Mesenchymal stem cell (in vitro differentiated cells and primary cell): Measurements from ENCODE around the gene TXNRD3.

ENCODE experiments used
- DNase-seq: peaks from one replicate; pipeline ENCODE4 v3.0.0-alpha.2; 2013
- H2AFZ ChIP-seq: one replicate; pipeline ENCODE4 v1.6.1; 2013; ENCODE audit warnings: low read depth, mild to moderate bottlenecking, control low read depth, inconsistent platforms, low read length, moderate library complexity
- H2AK5ac ChIP-seq: 2 replicates; pipeline ENCODE4 v1.6.1; 2013; ENCODE audit warnings: low read length, moderate library complexity, mild to moderate bottlenecking, inconsistent platforms; ENCODE audit not compliant: severe bottlenecking
- H2BK120ac ChIP-seq: one replicate; pipeline ENCODE4 v1.6.1; 2013; ENCODE audit warnings: low read depth, mild to moderate bottlenecking, inconsistent platforms, low read length, moderate library complexity
- H2BK12ac ChIP-seq, 2 experiments: one replicate each; pipeline ENCODE4 v1.6.1; 2013; ENCODE audit warnings: inconsistent platforms in 2 of 2, low read length in 2 of 2, mild to moderate bottlenecking in 2 of 2, moderate library complexity in 2 of 2, control low read depth in 1 of 2
- H2BK15ac ChIP-seq: one replicate; pipeline ENCODE4 v1.6.1; 2013; ENCODE audit warnings: mild to moderate bottlenecking, low read depth, inconsistent platforms; ENCODE audit not compliant: poor library complexity, severe bottlenecking
- H2BK5ac ChIP-seq: 2 replicates; pipeline ENCODE4 v1.6.1; 2013; ENCODE audit warnings: low read depth, mild to moderate bottlenecking, low read length, control low read depth, inconsistent platforms; ENCODE audit not compliant: poor library complexity, severe bottlenecking
- H3K14ac ChIP-seq, 2 experiments: one replicate each; pipeline ENCODE4 v1.6.1; 2013; ENCODE audit warnings: inconsistent platforms in 2 of 2, low read length in 2 of 2, control low read depth in 1 of 2, mild to moderate bottlenecking in 1 of 2, moderate library complexity in 1 of 2
- H3K18ac ChIP-seq, 2 experiments: one replicate each; pipeline ENCODE4 v1.6.1; 2013; ENCODE audit warnings: inconsistent platforms in 2 of 2, low read length in 2 of 2, control low read depth in 1 of 2, low read depth in 1 of 2, mild to moderate bottlenecking in 1 of 2
- H3K23ac ChIP-seq, 2 experiments: one replicate each; pipeline ENCODE4 v1.6.1; 2013; ENCODE audit warnings: inconsistent platforms in 2 of 2, low read length in 2 of 2, mild to moderate bottlenecking in 2 of 2, moderate library complexity in 2 of 2, control low read depth in 1 of 2
- H3K27ac ChIP-seq: 2 replicates; pipeline ENCODE4 v1.5.1; 2013; ENCODE audit warnings: mild to moderate bottlenecking, moderate library complexity, low read length, control low read depth, inconsistent platforms; ENCODE audit not compliant: poor library complexity, severe bottlenecking
- H3K27me3 ChIP-seq, 2 experiments: 2 replicates each; pipeline versions ENCODE4 v1.6.1 to v1.7.0; 2013; ENCODE audit warnings: low read length in 2 of 2, mild to moderate bottlenecking in 2 of 2, moderate library complexity in 2 of 2, control low read depth in 1 of 2, inconsistent platforms in 1 of 2; ENCODE audit not compliant: control insufficient read depth in 1 of 2, insufficient read depth in 1 of 2
- H3K36me3 ChIP-seq, 2 experiments: 2 replicates each; pipeline versions ENCODE4 v1.6.1 to v1.7.0; 2013; ENCODE audit warnings: low read length in 2 of 2, control low read depth in 1 of 2, inconsistent platforms in 1 of 2, low read depth in 1 of 2, mild to moderate bottlenecking in 1 of 2; ENCODE audit not compliant: insufficient read depth in 2 of 2, control insufficient read depth in 1 of 2
- H3K4ac ChIP-seq, 2 experiments: one replicate each; pipeline ENCODE4 v1.6.1; 2013; ENCODE audit warnings: inconsistent platforms in 2 of 2, low read length in 2 of 2, mild to moderate bottlenecking in 2 of 2, moderate library complexity in 2 of 2, control low read depth in 1 of 2, low read depth in 1 of 2
- H3K4me1 ChIP-seq: 2 replicates; pipeline ENCODE4 v1.6.1; 2013; ENCODE audit warnings: low read depth, low read length, control low read depth; ENCODE audit not compliant: control insufficient read depth, insufficient read depth
- H3K4me2 ChIP-seq: 2 replicates; pipeline ENCODE4 v1.6.1; 2013; ENCODE audit warnings: low read length, mild to moderate bottlenecking, inconsistent platforms; ENCODE audit not compliant: poor library complexity, severe bottlenecking
- H3K4me3 ChIP-seq, 2 experiments: 2 replicates each; pipeline versions ENCODE4 v1.5.1 to v1.7.0; 2013; ENCODE audit warnings: low read length in 2 of 2, mild to moderate bottlenecking in 2 of 2, control low read depth in 1 of 2, low read depth in 1 of 2; ENCODE audit not compliant: insufficient read depth in 1 of 2
- H3K79me1 ChIP-seq: replicated peaks from 2 replicates; pipeline ENCODE4 v1.6.1; 2013; ENCODE audit warnings: mild to moderate bottlenecking, control low read depth, low read length, inconsistent platforms; ENCODE audit not compliant: poor library complexity, severe bottlenecking
- H3K9ac ChIP-seq: 2 replicates; pipeline ENCODE4 v1.7.0; 2013; ENCODE audit warnings: mild to moderate bottlenecking, low read length, moderate library complexity
- H3K9me3 ChIP-seq: 2 replicates; pipeline ENCODE4 v1.7.0; 2013; ENCODE audit warnings: mild to moderate bottlenecking, low read length; ENCODE audit not compliant: control insufficient read depth
- H4K8ac ChIP-seq: one replicate; pipeline ENCODE4 v1.6.1; 2013; ENCODE audit warnings: inconsistent platforms, mild to moderate bottlenecking, low read length, moderate library complexity
- H4K91ac ChIP-seq: one replicate; pipeline ENCODE4 v1.6.1; 2013; ENCODE audit warnings: mild to moderate bottlenecking, low read length, inconsistent platforms
- WGBS: methylation state at CpG from one replicate; pipeline ENCODE4 v1.1.7; 2013; ENCODE audit warnings: mixed read lengths; 5-methylcytosine and 5-hydroxymethylcytosine counted together

The TXNRD3 gene

DNA sequence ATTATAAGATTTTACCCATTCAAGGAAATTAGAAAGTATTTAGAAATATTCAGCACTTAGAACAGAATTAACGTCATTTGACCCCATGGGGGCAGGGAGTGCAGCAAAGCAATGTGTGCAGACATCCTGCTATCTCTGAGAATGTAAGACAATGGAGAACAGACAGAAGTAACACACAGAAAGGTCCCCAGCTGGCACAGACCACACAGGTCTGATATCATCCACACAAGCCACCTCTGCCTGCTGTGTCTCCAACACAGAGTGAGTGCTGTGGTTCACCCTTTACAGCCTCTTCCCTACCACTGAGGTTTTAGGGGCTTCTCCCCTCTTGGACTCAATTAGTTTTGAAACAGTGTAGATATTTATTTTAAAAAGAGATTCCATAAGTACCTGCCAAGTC is 16.1 kb downstream of the TXNRD3 start:
- no peak overlapping the region for H3K14ac ChIP-seq
- no peak overlapping the region for H2BK120ac ChIP-seq
- H3K27ac ChIP-seq = no peak overlapping the region
- H2BK5ac ChIP-seq = no peak overlapping the region
- no peak overlapping the region for H3K18ac ChIP-seq
- DNase-seq = no peak
- H4K91ac ChIP-seq = no peak overlapping the region
- H3K4me1 ChIP-seq = no peaks in the 10 kb centered on the region
- no peak overlapping the region for H2AK5ac ChIP-seq
- H3K9me3 ChIP-seq = no peaks in the 10 kb centered on the region
- no peak overlapping the region for H3K23ac ChIP-seq
- 90% methylated on average over 1 of the region's 1 CpG for WGBS
- no peak overlapping the region for H2BK15ac ChIP-seq
- no peak overlapping the region for H3K4me3 ChIP-seq
- H2AFZ ChIP-seq = no peak overlapping the region
- H3K4me2 ChIP-seq = no peak overlapping the region
- H3K9ac ChIP-seq = no peak overlapping the region
- H3K27me3 ChIP-seq = no peaks in the 10 kb centered on the region
- no peaks in the 10 kb centered on the region for H3K79me1 ChIP-seq
- no peak overlapping the region for H2BK12ac ChIP-seq
- peaks cover 13 to 79% of the 10 kb centered on the region in 2 experiments for H3K36me3 ChIP-seq
- H3K4ac ChIP-seq = no peak overlapping the region
- H4K8ac ChIP-seq = no peak overlapping the region

DNA sequence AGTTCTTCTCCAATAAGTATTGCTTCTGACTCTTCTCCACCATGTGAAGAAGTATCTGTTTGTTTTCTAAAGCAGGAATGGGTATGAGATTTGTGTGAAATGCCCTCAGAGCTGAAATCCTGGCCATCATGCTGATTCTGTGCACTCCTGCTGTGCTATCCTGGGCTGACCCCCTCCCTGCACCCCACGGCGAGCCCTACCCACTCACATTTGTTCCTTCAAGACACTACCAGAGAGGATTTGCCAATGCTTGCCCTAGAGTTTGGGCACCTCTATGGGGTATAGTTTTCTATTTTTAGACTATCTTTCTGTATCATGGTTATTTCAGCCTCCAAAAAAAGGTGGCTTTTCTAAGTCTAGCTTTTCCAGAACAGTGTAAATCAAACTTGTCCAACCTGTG is 18.5 kb downstream of the TXNRD3 start:
- WGBS = no CpG with 5 or more reads among the region's 2 CpGs

DNA sequence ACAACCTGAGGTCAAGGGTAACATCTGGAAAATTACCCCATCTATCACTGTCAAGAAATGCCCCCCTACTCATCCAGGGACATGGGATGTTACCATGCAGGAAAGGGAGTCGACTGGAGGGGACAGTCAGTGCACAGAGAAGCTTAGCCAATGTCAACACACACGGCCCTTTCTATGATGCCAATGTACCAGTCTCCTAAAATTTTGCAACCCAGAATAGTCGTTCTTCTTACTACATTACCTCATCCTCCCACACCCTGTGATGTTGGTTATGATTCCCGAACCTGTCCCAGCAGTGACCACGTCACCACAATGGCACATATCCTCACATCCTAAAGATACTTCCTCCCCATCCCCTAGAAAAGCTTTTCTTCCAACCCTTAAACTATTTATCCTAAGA is 20.1 kb downstream of the TXNRD3 start:
- Histone ChIP-seq H2AK5ac (no peak overlapping the region), H3K4ac (no peak overlapping the region), H3K4me1 (peaks cover 2% of the 10 kb centered on the region), H3K36me3 (peaks cover 7 to 69% of the 10 kb centered on the region in 2 experiments), H3K9me3 (no peaks in the 10 kb centered on the region), H4K8ac (no peak overlapping the region), H3K4me3 (no peak overlapping the region), H3K27ac (no peak overlapping the region), H2BK15ac (no peak overlapping the region), H3K23ac (no peak overlapping the region), H4K91ac (no peak overlapping the region), H3K9ac (no peak overlapping the region), H3K18ac (no peak overlapping the region), H2BK12ac (no peak overlapping the region), H3K14ac (no peak overlapping the region), H3K4me2 (no peak overlapping the region), H2BK5ac (no peak overlapping the region), H2BK120ac (no peak overlapping the region), H2AFZ (no peak overlapping the region), H3K79me1 (no peaks in the 10 kb centered on the region), H3K27me3 (no peaks in the 10 kb centered on the region)
- no peak for DNase-seq
- WGBS = 89% methylated on average over 5 of the region's 5 CpGs

More for the DNA sequence above, 18.5 kb downstream of the TXNRD3 start:
- Histone ChIP-seq H3K79me1 (no peaks in the 10 kb centered on the region), H3K4me1 (no peaks in the 10 kb centered on the region), H4K8ac (no peak overlapping the region), H2BK15ac (no peak overlapping the region), H3K14ac (no peak overlapping the region), H3K27me3 (no peaks in the 10 kb centered on the region), H2AK5ac (no peak overlapping the region), H3K4ac (no peak overlapping the region), H2BK12ac (no peak overlapping the region), H3K9me3 (no peaks in the 10 kb centered on the region), H3K23ac (no peak overlapping the region), H2AFZ (no peak overlapping the region), H3K4me2 (no peak overlapping the region), H3K18ac (no peak overlapping the region), H4K91ac (no peak overlapping the region), H2BK120ac (no peak overlapping the region), H3K27ac (no peak overlapping the region), H3K9ac (no peak overlapping the region), H2BK5ac (no peak overlapping the region), H3K36me3 (peaks cover 7 to 67% of the 10 kb centered on the region in 2 experiments), H3K4me3 (no peak overlapping the region)
- no peak for DNase-seq

DNA sequence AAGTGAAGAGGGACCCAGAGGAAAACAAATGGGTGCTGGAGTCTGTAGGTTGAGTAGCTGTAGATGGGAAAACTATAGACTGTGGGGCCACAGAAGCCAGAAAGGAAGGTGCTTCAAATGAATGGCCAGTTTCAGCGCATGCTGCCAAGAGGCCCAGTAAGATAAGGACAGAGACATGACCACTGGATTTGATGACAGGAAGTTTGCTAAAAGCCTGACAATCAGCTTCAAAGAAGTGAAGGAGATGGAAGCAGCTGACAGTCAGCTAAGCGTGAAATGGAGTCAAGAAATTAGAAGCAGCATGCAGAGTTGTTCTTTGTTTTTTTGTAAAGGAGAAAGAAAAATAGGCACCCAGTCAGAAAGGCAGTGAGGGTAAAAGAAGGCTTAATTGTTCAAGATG is 24.9 kb downstream of the TXNRD3 start:
- Histone ChIP-seq H3K9ac (no peak overlapping the region), H2BK15ac (no peak overlapping the region), H3K18ac (no peak overlapping the region), H3K4me2 (no peak overlapping the region), H2AFZ (no peak overlapping the region), H3K79me1 (no peaks in the 10 kb centered on the region), H4K8ac (no peak overlapping the region), H3K4ac (no peak overlapping the region), H3K4me3 (no peak overlapping the region), H3K4me1 (peaks cover 2% of the 10 kb centered on the region), H4K91ac (no peak overlapping the region), H2BK5ac (no peak overlapping the region), H3K36me3 (peaks cover 0 to 59% of the 10 kb centered on the region in 2 experiments), H3K9me3 (no peaks in the 10 kb centered on the region), H2BK120ac (no peak overlapping the region), H2BK12ac (no peak overlapping the region), H2AK5ac (no peak overlapping the region), H3K14ac (no peak overlapping the region), H3K23ac (no peak overlapping the region), H3K27ac (no peak overlapping the region), H3K27me3 (no peaks in the 10 kb centered on the region)
- no peak for DNase-seq
- WGBS = 45% methylated on average over 2 of the region's 2 CpGs
